Stimulated activated CD8-positive, alpha-beta memory T cell treated with anti-CD3 and anti-CD28 coated beads, Interleukin-7, amount 100 ng/mL, for 1 hour (primary cell): ENCODE results near the gene SHISA9.

Experiments used
- DNase-seq, 2 donors: peaks; one replicate each; pipeline ENCODE4 v3.0.0-alpha.2; 2020; ENCODE audit warnings: low read depth in 2 of 2

SHISA9 gene

GRCh38 chr16:13070268-13070667 lies 168.9 kb downstream of the SHISA9 start:
- DNase-seq = no peak

- no peak for DNase-seq
Measured at GRCh38 chr16:13076878-13077277, 175.5 kb downstream of the SHISA9 start.

- DNase-seq = no peak
Measured at GRCh38 chr16:13077816-13078215, 176.4 kb downstream of the SHISA9 start.

- DNase-seq = no peak
Measured at GRCh38 chr16:13080531-13080930, 179.1 kb downstream of the SHISA9 start.

GRCh38 chr16:13081825-13082331 lies 180.5 kb downstream of the SHISA9 start:
- no peak for DNase-seq

GRCh38 chr16:13083681-13084080 lies 182.3 kb downstream of the SHISA9 start:
- DNase-seq = no peak

- DNase-seq = no peak
Measured at GRCh38 chr16:13084331-13084730, 182.9 kb downstream of the SHISA9 start.

- DNase-seq = no peak
Measured at GRCh38 chr16:13093661-13094060, 192.3 kb downstream of the SHISA9 start.

GRCh38 chr16:13095061-13095460 lies 193.7 kb downstream of the SHISA9 start:
- DNase-seq = no peak

GRCh38 chr16:13098536-13098935 lies 197.1 kb downstream of the SHISA9 start:
- no peak for DNase-seq

- DNase-seq = no peak
Measured at GRCh38 chr16:13099822-13100221, 198.4 kb downstream of the SHISA9 start.

GRCh38 chr16:13100970-13101369 lies 199.6 kb downstream of the SHISA9 start:
- DNase-seq = no peak

GRCh38 chr16:13101828-13102227 lies 200.4 kb downstream of the SHISA9 start:
- DNase-seq = no peak

GRCh38 chr16:13102401-13102800 lies 201.0 kb downstream of the SHISA9 start:
- DNase-seq = no peak

- no peak for DNase-seq
Measured at GRCh38 chr16:13103831-13104530, 202.6 kb downstream of the SHISA9 start.

- no peak for DNase-seq
Measured at GRCh38 chr16:13104772-13105171, 203.4 kb downstream of the SHISA9 start.

GRCh38 chr16:13105427-13105826 lies 204.0 kb downstream of the SHISA9 start:
- no peak for DNase-seq

- no peak for DNase-seq
Measured at GRCh38 chr16:13106464-13106863, 205.1 kb downstream of the SHISA9 start.

GRCh38 chr16:13108126-13108525 lies 206.7 kb downstream of the SHISA9 start:
- DNase-seq = no peak

GRCh38 chr16:13109171-13109570 lies 207.8 kb downstream of the SHISA9 start:
- DNase-seq = no peak

GRCh38 chr16:13110124-13110796 lies 208.9 kb downstream of the SHISA9 start:
- no peak for DNase-seq

- no peak for DNase-seq
Measured at GRCh38 chr16:13111747-13112146, 210.3 kb downstream of the SHISA9 start.

- DNase-seq = no peak
Measured at GRCh38 chr16:13113741-13114140, 212.3 kb downstream of the SHISA9 start.
